ENCODE data around the gene MZT2A. TPM values are rescaled to one million over a fixed set of nuclear protein-coding genes. Genes with fewer than 3 reads are reported as not detected.
"Not testable (repeated sequence)": the region's sequence is repeated elsewhere in the genome, so short reads cannot be mapped to it uniquely, and the experiment has no call there.

Gene MZT2A
- total RNA-seq, 1 experiment from 2014 or later = 202 TPM

DNA sequence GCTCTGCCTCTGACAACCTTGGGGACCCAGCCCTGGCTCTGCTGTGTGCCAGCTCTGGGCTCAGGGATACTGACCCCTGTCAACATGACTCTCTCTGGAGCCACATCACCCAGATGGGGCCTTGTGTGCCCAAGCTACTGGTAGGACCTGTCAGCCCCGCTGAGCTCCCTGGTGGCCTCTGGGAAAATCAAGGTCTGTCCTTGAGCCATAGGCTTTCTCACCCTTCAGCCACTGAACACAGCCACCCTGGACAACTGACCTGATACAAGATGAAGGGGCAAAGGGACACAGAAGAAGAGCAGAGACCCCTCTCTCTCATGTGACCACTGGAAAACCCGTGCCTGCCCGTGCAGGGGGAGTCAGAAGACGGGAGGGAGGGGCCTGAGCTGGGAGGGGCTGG, 43.3 kb upstream of the MZT2A start:
- Histone ChIP-seq H3K79me2 (ENCODE audit: low read depth) (no peaks in the 10 kb centered on the region), H3F3A (ENCODE audit: insufficient read depth, low read depth) (no peaks in the 10 kb centered on the region), H3K9me3 (ENCODE audit: insufficient read depth, low read depth) (no peaks in the 10 kb centered on the region), H3K4me2 (no peak overlapping the region), H3K27me3 (ENCODE audit: insufficient read depth, low read depth) (peaks cover 17% of the 10 kb centered on the region; the same call in 1 of the 2 replicates), H2AFZ (no peak overlapping the region), H3K4me3 (no peak overlapping the region), H3K27ac (no peak overlapping the region), H3K9me2 (ENCODE audit: insufficient read depth) (no peaks in the 10 kb centered on the region), H3K36me3 (ENCODE audit: low read depth) (no peaks in the 10 kb centered on the region), H4K20me1 (ENCODE audit: insufficient read depth) (no peaks in the 10 kb centered on the region), H3K4me1 (replicated peaks; ENCODE audit: insufficient read depth) (no peaks in the 10 kb centered on the region)
- intact Hi-C loops (cut with micrococcal nuclease; ENCODE audit: unreplicated experiment) = no loop called here
- BruUV-seq (replicated peaks) = no TSS peak
- POLR2A ChIA-PET (ENCODE audit: unreplicated experiment) = no interaction called here
- DNase-seq = no peak
- CTCF ChIA-PET = no interaction called here
- TF ChIP-seq, protein P1, sequence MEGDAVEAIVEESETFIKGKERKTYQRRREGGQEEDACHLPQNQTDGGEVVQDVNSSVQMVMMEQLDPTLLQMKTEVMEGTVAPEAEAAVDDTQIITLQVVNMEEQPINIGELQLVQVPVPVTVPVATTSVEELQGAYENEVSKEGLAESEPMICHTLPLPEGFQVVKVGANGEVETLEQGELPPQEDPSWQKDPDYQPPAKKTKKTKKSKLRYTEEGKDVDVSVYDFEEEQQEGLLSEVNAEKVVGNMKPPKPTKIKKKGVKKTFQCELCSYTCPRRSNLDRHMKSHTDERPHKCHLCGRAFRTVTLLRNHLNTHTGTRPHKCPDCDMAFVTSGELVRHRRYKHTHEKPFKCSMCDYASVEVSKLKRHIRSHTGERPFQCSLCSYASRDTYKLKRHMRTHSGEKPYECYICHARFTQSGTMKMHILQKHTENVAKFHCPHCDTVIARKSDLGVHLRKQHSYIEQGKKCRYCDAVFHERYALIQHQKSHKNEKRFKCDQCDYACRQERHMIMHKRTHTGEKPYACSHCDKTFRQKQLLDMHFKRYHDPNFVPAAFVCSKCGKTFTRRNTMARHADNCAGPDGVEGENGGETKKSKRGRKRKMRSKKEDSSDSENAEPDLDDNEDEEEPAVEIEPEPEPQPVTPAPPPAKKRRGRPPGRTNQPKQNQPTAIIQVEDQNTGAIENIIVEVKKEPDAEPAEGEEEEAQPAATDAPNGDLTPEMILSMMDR (conservative IDR thresholded peaks at IDR 0.05) = no peak
- TF ChIP-seq EZH2 (IDR thresholded peaks at IDR 0.05; ENCODE audit: low read depth) = no peak

DNA sequence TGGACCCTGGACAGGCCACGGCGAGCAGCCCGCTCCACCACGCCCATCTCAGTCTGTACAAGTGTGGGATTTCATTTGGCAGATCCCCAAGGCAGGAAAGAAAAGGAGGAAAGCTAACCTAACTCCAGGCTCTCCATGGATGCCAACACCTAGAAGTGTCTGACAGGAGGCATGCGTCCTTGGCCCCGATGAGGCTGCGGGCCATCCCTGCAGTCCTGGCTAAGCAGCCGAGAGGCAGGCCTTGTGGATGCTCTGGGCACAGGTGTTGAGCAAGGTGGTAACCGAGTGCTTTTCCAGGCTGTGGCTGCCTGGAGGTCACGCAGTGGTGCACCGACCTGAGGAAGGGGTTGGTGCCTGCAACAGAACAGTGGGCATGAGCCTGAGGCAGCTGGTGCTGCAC, 42.8 kb upstream of the MZT2A start:
- H3K79me2 ChIP-seq (ENCODE audit: low read depth); intact Hi-C loops (cut with micrococcal nuclease; ENCODE audit: unreplicated experiment); H3K4me2 ChIP-seq; POLR2A ChIA-PET (ENCODE audit: unreplicated experiment); DNase-seq; H4K20me1 ChIP-seq (ENCODE audit: insufficient read depth); H3F3A ChIP-seq (ENCODE audit: insufficient read depth, low read depth); H3K4me1 ChIP-seq (replicated peaks; ENCODE audit: insufficient read depth); H2AFZ ChIP-seq; H3K9me2 ChIP-seq (ENCODE audit: insufficient read depth); H3K27ac ChIP-seq; H3K36me3 ChIP-seq (ENCODE audit: low read depth); H3K9me3 ChIP-seq (ENCODE audit: insufficient read depth, low read depth); CTCF ChIA-PET; H3K4me3 ChIP-seq; BruUV-seq (replicated peaks): not testable (repeated sequence)
- peaks cover 15% of the 10 kb centered on the region; the same call in 1 of the 2 replicates for H3K27me3 ChIP-seq (ENCODE audit: insufficient read depth, low read depth)

DNA sequence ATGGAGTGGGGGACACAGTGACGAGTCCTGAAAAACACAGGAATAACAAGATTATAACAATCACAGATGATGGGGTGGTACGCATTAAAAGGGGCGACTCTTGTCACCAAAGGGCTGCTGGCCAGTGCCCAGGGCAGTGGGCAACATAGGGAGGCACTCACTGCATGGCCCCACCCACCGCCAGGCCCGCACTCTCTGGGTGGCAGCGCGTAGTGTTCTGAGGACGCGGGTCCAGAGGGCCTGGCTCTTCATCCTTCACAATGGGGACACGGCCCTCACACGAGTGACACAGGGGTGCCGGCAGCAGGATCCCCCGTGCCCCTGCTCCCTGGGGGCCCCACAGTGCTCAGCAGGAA, 42.1 kb upstream of the MZT2A start:
- intact Hi-C loops (cut with micrococcal nuclease; ENCODE audit: unreplicated experiment); H2AFZ ChIP-seq; H3F3A ChIP-seq (ENCODE audit: insufficient read depth, low read depth); H3K4me3 ChIP-seq; BruUV-seq (replicated peaks); POLR2A ChIA-PET (ENCODE audit: unreplicated experiment); H3K4me2 ChIP-seq; H3K27ac ChIP-seq; DNase-seq; H3K36me3 ChIP-seq (ENCODE audit: low read depth); H4K20me1 ChIP-seq (ENCODE audit: insufficient read depth); CTCF ChIA-PET; H3K79me2 ChIP-seq (ENCODE audit: low read depth); H3K4me1 ChIP-seq (replicated peaks; ENCODE audit: insufficient read depth); H3K9me3 ChIP-seq (ENCODE audit: insufficient read depth, low read depth); H3K9me2 ChIP-seq (ENCODE audit: insufficient read depth): not testable (repeated sequence)
- H3K27me3 ChIP-seq (ENCODE audit: insufficient read depth, low read depth) = 0 out of 2 replicates have a peak, but pooled peaks cover 12% of the 10 kb centered on the region

DNA sequence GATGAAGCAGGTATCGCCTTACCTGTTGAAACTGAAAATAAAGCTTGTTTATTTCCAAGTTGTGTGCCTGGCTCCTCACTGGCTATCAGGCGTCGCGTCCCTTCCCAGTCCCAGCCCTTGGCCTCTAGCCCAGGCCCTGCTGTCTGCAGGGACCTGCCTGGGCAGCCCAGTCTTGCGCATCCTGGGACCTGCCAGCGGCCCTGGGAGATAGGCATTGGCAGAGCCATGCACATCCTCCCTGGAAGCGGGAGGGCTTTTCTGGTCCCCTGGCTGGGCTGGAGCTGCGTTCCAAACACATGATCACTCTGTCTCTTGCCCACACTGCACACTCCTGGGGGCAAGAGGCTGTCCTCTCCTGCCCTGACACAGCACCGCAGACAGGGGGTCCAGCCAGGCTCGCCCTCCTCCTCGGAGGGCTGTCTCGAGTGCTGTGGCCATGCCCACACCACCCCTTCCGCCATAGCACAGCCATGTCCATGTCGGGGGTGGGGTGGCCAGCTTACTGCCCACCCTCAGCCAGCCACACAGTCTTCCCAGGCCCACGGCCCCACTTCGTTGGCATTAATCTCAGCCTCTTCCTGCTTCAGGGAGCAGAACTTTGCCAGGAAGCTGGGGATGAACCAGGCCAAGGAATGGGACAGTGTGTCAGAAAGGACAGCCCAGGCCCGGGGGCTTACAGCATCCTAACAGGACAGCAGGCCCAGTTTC, 41.6 kb upstream of the MZT2A start:
- H3K4me1 ChIP-seq (replicated peaks; ENCODE audit: insufficient read depth); intact Hi-C loops (cut with micrococcal nuclease; ENCODE audit: unreplicated experiment); DNase-seq; POLR2A ChIA-PET (ENCODE audit: unreplicated experiment); H3F3A ChIP-seq (ENCODE audit: insufficient read depth, low read depth); H4K20me1 ChIP-seq (ENCODE audit: insufficient read depth); H3K9me3 ChIP-seq (ENCODE audit: insufficient read depth, low read depth); H3K36me3 ChIP-seq (ENCODE audit: low read depth); H2AFZ ChIP-seq; H3K4me2 ChIP-seq; H3K79me2 ChIP-seq (ENCODE audit: low read depth); CTCF ChIA-PET; H3K9me2 ChIP-seq (ENCODE audit: insufficient read depth); H3K4me3 ChIP-seq; H3K27ac ChIP-seq; BruUV-seq (replicated peaks): not testable (repeated sequence)
- 0 out of 2 replicates have a peak, but pooled peaks cover 12% of the 10 kb centered on the region for H3K27me3 ChIP-seq (ENCODE audit: insufficient read depth, low read depth)

DNA sequence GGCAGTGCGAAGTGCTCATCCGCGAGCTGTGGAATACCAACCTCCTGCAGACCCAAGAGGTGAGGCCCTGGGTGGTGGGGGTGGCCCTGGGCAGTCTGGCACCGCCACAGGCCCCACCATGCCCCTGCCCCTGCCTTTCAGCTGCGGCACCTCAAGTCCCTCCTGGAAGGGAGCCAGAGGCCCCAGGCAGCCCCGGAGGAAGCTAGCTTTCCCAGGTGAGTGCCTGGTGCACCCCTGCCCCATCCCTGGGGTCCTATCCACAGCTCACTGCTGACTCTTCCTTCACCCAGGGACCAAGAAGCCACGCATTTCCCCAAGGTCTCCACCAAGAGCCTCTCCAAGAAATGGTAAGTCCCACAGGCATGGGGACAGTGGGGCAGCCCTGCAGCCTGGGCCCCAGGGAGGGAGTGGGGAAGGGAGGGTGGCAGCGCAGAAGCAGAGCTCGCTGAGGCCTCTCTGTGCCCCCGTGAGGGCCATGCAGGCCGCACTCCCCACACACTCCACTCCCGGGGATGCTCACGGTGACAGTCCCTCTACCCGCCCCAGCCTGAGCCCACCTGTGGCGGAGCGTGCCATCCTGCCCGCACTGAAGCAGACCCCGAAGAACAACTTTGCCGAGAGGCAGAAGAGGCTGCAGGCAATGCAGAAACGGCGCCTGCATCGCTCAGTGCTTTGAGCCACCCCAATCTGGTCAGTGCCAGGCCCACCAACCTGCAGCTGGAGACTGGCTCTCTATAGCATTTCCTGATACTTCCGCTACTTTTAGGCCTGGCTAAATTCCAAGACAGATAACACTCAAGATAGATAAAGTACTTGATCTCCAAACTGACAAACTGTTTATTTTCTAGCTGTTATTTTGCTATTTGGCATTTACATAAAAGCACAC, 40.8 kb upstream of the MZT2A start:
- H2AFZ ChIP-seq; POLR2A ChIA-PET (ENCODE audit: unreplicated experiment); CTCF ChIA-PET; H3F3A ChIP-seq (ENCODE audit: insufficient read depth, low read depth); DNase-seq; intact Hi-C loops (cut with micrococcal nuclease; ENCODE audit: unreplicated experiment); H3K4me1 ChIP-seq (replicated peaks; ENCODE audit: insufficient read depth); BruUV-seq (replicated peaks); H3K9me2 ChIP-seq (ENCODE audit: insufficient read depth); H3K27ac ChIP-seq; H4K20me1 ChIP-seq (ENCODE audit: insufficient read depth); H3K4me2 ChIP-seq; H3K9me3 ChIP-seq (ENCODE audit: insufficient read depth, low read depth); H3K79me2 ChIP-seq (ENCODE audit: low read depth); H3K36me3 ChIP-seq (ENCODE audit: low read depth); H3K4me3 ChIP-seq: not testable (repeated sequence)
- 0 out of 2 replicates have a peak, but pooled peaks cover 12% of the 10 kb centered on the region for H3K27me3 ChIP-seq (ENCODE audit: insufficient read depth, low read depth)

DNA sequence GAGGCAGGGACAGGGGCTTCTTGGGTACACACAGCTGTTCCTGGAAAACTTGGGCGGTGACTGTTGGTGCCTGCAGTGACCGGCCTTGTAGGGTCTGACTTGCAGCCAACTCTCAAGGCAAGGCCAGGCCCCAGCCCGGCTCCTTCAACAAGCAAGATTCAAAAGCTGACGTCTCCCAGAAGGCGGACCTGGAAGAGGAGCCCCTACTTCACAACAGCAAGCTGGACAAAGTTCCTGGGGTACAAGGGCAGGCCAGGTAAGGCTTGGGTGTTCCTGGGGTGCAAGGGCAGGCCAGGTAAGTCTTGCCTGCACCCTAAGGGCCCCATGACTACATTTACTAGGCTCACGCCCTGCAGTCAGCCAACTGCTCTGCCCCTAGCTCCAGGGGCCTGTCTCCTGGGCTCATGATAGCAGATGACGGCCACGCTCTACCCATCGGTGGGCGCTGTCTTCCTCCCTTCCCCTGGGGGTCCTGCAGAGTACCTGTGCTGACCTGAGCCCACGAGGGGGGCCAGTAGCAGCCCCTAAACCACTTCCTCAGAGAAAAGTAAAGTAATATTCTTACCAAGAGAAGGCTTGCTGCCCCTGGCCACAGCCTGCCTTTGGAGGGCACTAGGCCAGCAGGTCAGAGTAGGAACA, 39.5 kb upstream of the MZT2A start:
- H3K36me3 ChIP-seq (ENCODE audit: low read depth); intact Hi-C loops (cut with micrococcal nuclease; ENCODE audit: unreplicated experiment); H4K20me1 ChIP-seq (ENCODE audit: insufficient read depth); H3K9me2 ChIP-seq (ENCODE audit: insufficient read depth); H3K4me1 ChIP-seq (replicated peaks; ENCODE audit: insufficient read depth); BruUV-seq (replicated peaks); H3K27ac ChIP-seq; POLR2A ChIA-PET (ENCODE audit: unreplicated experiment); H3K27me3 ChIP-seq (ENCODE audit: insufficient read depth, low read depth); H3K4me3 ChIP-seq; H3K79me2 ChIP-seq (ENCODE audit: low read depth); H3F3A ChIP-seq (ENCODE audit: insufficient read depth, low read depth); H3K4me2 ChIP-seq; DNase-seq; CTCF ChIA-PET; H3K9me3 ChIP-seq (ENCODE audit: insufficient read depth, low read depth); H2AFZ ChIP-seq: not testable (repeated sequence)

All from PC-9 (cell line).